ENCODE measurements around the gene KRTAP12-2.
"Not testable (repeated sequence)": the region's sequence is repeated elsewhere in the genome, so short reads cannot be mapped to it uniquely, and the experiment has no call there.

KRTAP12-2 gene

GRCh38 chr21:44702111-44702972 lies 35.6 kb upstream of the KRTAP12-2 start:
- FAIRE-seq, result no peak

GRCh38 chr21:44701541-44701940 lies 34.8 kb upstream of the KRTAP12-2 start:
- no peak for FAIRE-seq

- FAIRE-seq, result no peak
These were observed 34.3 kb upstream of the KRTAP12-2 start for GRCh38 chr21:44701023-44701400.

- FAIRE-seq, result no peak
These were observed 33.6 kb upstream of the KRTAP12-2 start for GRCh38 chr21:44700101-44701022.

GRCh38 chr21:44699502-44700001 lies 32.8 kb upstream of the KRTAP12-2 start:
- FAIRE-seq, result no peak

GRCh38 chr21:44697811-44698734 lies 31.3 kb upstream of the KRTAP12-2 start:
- FAIRE-seq, result no peak

GRCh38 chr21:44697172-44697810 lies 30.6 kb upstream of the KRTAP12-2 start, which contains the start of gene KRTAP10-12:
Gene KRTAP10-12 (plus strand): TSS chr21:44697172. CDS start chr21:44697202, 30 bp downstream.
- FAIRE-seq, result not testable (repeated sequence)

GRCh38 chr21:44696572-44696971 lies 29.8 kb upstream of the KRTAP12-2 start:
- no peak for FAIRE-seq

- no peak for FAIRE-seq
These were observed 28.9 kb upstream of the KRTAP12-2 start for GRCh38 chr21:44695641-44696040.

- no peak for FAIRE-seq
These were observed 28.5 kb upstream of the KRTAP12-2 start for GRCh38 chr21:44695184-44695583.

- no peak for FAIRE-seq
These were observed 28.0 kb upstream of the KRTAP12-2 start for GRCh38 chr21:44694776-44695175.

- no peak for FAIRE-seq
These were observed 26.2 kb upstream of the KRTAP12-2 start for GRCh38 chr21:44692798-44693512.

- FAIRE-seq, result no peak
These were observed 25.0 kb upstream of the KRTAP12-2 start for GRCh38 chr21:44691686-44692085.

GRCh38 chr21:44689740-44690139 lies 23.0 kb upstream of the KRTAP12-2 start:
- FAIRE-seq, result not testable (repeated sequence)

GRCh38 chr21:44687671-44688070 lies 20.9 kb upstream of the KRTAP12-2 start:
- no peak for FAIRE-seq

- FAIRE-seq, result no peak
These were observed 20.3 kb upstream of the KRTAP12-2 start for GRCh38 chr21:44686843-44687561.

GRCh38 chr21:44686000-44686781 lies 19.5 kb upstream of the KRTAP12-2 start:
- no peak for FAIRE-seq

- not testable (repeated sequence) for FAIRE-seq
These were observed 18.3 kb upstream of the KRTAP12-2 start for GRCh38 chr21:44685050-44685449.

- no peak for FAIRE-seq
These were observed 17.8 kb upstream of the KRTAP12-2 start for GRCh38 chr21:44684483-44684882.
